ENCODE measurements around the gene IGSF23. TPM values are rescaled to one million over a fixed set of nuclear protein-coding genes. Genes with fewer than 3 reads are reported as not detected.
A peak's percentile ranks its signal among the peaks of the same experiment; 100 is the strongest.
"Not testable (repeated sequence)": the region's sequence is repeated elsewhere in the genome, so short reads cannot be mapped to it uniquely, and the experiment has no call there.

Gene IGSF23
- total RNA-seq, 1 donor, result not detected

DNA sequence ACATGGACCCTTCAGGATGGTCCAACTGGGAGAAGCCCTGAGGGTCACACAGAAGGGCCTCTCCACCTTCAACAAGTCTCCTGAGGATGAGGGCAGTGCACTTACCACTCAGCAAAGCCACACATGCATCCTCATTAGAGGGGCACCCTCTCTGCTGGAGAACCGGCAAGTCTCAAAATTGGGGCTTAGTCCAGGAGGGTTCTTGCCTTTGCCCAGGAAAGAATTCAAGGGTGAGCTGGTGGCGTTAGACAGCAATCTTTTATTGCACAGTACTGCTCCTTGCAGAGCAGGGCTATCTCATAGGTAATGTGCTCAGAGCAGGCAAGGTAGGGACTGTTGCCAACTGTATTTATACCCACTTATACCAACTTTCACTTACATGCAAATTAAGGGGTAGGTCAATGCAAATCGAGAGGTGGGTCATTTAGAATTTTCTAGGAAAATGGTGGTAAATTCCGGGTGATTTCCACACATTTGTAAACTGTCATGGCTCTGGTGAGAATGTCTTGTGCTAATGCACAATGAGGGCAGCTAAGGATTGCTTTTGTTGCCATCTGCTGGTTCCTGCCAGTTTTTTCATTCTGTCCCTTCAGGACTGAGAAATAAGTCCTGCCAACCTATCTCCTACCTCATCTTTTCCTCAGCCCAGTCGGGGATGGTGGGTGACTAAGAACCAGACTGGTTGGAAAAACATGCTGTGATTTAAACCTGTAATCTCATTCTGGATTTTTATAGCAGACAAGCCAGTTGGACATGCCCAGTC lies 27.8 kb upstream of the IGSF23 start:
- no peak for DNase-seq (ENCODE audit: low read depth in 2 of 3, low spot score in 2 of 3)

DNA sequence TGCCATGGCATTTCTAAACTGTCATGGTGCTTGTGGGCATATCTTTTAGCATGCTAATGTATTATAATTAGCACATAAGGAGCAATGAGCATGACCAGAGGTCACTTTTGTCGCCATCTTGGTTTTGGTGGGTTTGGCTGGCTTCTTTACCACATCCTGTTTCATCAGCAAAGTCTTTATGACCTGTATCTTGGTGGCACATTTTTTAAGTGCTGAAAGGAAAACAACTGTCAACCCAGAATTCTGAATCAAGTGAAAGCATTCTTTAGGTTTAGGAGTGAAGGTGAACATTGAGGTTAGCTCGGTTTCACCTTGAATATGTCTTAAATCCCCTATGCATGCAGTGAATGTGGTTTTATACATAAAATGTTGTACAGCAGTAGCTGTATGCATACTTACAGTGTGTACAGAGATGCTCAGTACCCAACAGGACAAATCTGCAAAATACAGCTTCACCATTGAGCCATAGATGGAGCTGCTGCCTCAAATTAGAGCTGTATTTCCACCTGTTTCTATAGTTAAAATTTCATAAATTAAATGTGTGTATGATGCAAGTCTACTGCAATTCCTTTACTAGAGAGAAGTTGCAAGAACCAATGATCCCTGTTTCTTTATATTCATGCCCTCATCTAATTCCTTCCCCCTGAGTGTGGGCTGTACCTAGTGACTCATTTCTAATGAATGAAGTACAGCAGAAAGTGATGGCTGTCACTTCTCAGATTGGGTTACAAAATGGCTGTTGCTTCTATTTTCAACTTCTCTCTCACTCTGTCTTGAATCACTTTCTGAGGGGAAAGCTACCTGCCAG lies 25.2 kb upstream of the IGSF23 start:
- peak in 1 of 3 donors; percentile 41 for DNase-seq (ENCODE audit: low read depth in 2 of 3, low spot score in 2 of 3)

DNA sequence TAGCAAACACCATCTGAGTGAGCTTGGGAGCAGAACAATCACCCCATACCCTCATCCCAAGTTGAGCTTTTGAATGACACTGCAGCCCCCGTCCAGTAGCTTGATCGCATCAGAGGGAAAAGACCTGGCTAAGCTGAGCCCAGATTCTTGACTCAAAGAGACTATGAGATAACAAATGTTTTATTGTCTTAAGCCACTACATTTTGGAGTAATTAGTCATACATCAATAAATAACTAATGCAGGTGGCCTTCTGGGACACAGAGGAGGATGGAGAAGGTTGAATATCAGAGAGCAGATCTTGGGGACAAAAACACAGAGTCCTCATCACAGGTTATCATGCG lies 24.6 kb upstream of the IGSF23 start:
- DNase-seq (ENCODE audit: low read depth in 2 of 3, low spot score in 2 of 3), result no peak

DNA sequence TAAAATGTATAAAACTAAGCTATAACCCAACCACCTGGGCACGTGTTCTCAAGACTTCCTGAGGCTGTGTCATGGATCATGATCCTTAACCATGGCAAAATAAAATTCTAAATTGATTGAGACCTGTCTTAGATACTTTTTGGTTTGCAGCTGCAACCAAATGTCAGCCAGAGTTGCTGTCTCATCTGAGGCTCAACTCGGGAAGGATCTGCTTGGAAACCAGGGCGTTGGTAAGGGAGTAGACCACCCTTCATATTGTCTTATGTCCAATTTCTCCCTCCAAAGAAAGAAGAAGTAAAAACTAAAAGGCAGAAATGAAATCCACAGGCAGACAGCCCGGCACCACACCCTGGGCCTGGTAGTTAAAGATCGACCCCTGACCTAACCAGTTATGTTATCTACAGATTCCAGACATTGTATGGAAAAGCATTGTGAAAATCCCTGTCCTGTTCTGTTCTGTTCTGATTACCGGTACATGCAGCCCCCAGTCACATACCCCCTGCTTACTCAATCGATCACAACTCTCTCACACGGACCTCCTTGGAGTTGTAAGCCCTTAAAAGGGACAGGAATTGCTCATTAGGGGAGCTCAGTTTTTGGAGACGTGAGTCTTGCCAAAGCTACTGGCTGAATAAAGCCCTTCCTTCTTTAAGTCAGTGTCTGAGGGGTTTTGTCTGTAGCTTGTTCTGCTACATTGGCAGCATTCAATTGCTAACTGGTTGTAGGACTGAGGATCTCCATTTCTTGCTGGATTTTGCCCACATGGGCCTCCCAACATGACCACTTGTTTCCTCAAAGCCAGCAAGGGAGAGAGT lies 22.9 kb upstream of the IGSF23 start:
- DNase-seq (ENCODE audit: low read depth in 2 of 3, low spot score in 2 of 3), result no peak

DNA sequence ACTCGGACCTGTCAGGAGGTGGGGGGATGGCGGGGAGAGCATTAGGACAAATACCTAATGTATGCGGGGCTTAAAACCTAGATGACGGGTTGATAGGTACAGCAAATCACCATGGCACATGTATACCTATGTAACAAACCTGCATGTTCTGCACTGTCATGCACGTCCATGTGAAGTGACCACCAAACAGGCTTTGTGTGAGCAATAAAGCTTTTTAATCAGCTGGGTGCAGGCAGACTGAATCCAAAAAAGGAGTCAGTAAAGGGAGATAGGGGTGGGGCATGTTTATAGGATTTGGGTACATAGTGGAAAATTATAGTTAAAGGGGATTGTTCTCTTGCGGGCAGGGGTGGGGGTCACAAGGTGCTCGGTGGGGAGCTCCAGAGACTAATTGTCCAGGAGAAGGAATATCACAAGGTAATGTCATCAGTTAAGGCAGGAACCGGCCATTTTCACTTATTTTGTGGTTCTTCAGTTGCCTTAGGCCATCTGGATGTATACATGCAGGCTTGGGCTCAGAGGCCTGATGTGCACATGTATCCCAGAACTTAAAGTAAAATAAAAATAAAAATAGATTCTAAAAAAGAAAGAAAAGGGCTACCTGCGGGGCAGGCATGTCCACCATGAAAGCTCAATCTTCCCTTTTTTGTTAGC lies 21.9 kb upstream of the IGSF23 start:
- DNase-seq (ENCODE audit: low read depth in 2 of 3, low spot score in 2 of 3), result not testable (repeated sequence)

DNA sequence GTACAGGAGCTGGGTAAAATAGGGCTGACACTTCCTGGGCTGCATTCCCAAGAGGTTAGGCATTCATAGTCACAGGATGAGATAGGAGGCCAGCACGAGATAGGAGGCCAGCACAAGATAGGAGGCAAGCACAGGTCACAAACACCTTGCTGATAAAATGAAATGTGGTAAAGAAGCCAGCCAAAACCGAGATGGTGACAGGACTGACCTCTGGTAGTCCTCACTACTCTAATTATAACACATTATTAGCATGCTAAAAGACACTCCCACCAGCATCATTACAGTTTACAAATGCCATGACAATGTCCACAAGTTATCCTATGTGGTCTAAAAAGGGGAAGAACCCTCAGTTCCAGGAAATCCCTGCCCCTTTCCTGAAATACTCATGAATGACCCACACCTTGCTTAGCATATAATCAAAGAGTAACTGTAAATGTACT lies 20.9 kb upstream of the IGSF23 start:
- DNase-seq (ENCODE audit: low read depth in 2 of 3, low spot score in 2 of 3), result no peak

DNA sequence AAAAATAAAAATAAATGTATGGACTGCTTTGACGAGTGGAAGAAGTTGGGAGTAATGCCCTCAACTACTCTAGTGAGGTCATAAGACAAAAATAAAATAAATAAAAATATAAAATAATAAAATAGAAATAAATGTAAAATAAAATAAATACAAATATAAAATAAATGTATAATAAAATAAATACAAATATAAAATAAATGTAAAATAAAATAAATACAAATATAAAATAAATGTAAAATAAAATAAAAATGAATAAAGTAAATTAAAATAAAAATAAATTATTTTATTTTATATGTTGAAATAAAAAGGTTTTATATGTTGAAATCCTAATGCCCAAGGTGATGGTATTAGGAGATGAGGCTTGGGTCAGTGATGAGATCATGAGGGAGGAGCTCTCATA lies 20.1 kb upstream of the IGSF23 start:
- DNase-seq (ENCODE audit: low read depth in 2 of 3, low spot score in 2 of 3), result no peak

DNA sequence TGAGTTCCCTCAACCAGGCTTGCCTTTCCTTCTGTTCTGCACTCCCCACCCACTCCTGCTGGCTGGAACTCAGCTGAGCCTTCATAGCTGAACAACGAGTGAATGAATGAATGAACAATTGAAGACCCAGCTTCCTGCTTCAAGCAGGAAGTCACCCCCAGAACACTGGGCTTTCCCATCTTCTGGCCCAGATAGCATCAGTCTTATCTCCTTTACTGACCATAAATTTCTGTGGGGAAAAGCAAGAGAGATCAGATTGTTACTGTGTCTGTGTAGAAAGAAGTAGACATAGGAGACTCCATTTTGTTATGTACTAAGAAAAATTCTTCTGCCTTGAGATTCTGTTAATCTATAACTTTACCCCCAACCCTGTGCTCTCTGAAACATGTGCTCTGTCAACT lies 19.5 kb upstream of the IGSF23 start:
- not testable (repeated sequence) for DNase-seq (ENCODE audit: low read depth in 2 of 3, low spot score in 2 of 3)

DNA sequence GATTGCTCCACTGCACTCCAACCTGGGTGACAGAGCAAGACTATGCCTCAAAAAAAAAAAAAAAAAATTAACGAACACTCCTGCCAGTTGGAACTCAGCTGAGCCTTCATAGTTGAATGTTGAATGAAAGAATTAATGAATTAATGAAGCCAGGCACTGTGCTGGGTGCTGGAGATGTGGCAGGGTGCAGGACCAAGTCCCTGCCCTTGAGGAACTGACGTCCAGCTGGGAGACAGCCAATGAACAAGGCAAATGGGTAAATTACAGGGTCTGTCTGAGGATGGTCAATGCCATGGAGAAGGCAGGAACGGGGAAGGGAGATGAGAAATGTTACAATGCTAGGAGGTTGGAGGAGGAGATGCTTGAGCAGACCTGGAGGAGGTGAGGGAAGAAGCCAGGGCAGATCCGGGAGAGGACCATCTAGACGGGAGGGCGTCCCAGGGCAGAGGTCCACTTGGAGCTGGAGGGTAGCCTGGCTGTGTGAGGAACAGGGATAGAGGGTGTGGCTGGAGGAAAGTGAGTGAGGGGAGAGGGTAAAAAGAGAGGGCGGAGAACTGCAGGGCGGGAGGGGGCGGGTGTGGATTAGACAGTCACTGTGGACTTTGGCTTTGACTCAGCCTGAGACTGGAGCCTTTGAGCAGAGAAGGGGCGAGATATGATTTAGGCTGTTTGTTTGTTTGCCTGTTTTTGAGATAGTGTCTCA lies 16.8 kb upstream of the IGSF23 start:
- DNase-seq (ENCODE audit: low read depth in 2 of 3, low spot score in 2 of 3), result no peak

DNA sequence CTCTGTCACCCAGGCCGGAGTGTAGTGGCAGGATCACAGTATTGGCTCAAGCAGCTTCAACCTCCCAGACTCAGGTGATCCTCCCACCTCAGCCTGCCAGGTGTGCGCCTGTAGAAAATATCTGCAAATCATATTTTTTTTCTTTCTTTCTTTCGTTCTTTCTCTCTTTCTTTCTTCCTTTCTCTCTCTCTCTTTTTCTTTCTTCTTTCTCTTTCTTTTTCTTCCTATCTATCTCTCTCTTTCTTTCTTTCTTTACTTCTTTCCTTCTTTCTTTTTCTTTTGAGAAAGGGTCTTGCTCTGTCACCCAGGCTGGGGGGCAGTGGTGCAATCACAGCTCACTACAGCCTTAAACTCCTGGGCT lies 16.3 kb upstream of the IGSF23 start:
- no peak for DNase-seq (ENCODE audit: low read depth in 2 of 3, low spot score in 2 of 3)

DNA sequence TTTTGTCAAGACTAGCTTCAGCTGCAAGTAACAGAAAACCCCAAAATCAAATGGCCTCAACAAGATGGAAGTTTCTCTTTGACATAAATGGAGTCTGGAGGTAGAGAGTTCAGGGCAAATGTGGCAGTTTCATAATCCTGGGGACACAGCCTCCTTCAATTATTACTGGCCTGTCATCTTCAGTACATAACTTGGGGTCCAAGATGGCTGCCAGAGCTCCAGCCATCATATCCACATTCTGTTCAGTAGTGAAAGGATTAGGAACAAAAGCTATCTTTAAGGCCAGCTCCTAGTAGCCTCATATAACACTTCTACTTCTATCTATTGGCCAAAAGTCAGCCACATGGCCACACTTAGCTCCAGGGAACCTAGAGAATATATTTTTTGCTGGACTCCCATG lies 15.0 kb upstream of the IGSF23 start:
- DNase-seq (ENCODE audit: low read depth in 2 of 3, low spot score in 2 of 3), result no peak

DNA sequence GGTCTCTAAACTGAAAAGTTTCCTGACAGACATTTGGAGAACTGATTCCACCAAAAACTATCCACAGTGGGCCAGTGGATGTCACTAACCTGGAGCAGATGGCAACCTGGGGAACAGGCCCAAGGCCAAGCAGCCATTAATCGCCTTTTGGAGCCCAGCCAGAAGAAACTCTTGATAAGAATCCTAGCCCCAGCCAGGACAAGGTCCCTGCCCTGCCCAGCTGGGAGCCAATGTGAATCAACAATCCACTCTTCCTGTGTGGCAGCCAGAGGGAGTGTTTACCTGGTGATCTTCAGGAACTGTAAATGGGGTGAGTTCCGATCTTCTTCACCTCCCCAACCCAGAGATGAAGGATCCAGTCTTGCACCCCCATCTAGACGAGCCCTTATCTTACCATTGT lies 14.5 kb upstream of the IGSF23 start:
- no peak for DNase-seq (ENCODE audit: low read depth in 2 of 3, low spot score in 2 of 3)

DNA sequence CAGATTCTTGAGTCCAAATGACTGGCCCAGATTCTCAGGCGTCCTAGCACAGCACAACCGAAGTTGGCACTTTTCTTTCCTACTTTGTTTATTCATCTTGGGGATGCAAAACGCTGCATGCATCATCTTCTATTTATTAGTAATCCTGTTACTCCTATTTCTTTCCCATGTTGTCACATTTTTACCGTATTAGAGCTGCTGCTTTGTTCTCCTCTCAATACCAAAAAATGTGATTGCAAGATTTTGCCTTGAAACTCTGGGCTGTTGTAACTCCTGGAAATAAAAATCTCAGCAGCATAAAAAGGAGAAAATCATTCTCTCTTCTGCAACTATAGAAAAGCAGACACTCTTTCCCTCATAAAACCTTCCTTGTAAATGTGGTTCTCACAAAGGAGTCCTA lies 12.9 kb upstream of the IGSF23 start:
- DNase-seq (ENCODE audit: low read depth in 2 of 3, low spot score in 2 of 3), result no peak

DNA sequence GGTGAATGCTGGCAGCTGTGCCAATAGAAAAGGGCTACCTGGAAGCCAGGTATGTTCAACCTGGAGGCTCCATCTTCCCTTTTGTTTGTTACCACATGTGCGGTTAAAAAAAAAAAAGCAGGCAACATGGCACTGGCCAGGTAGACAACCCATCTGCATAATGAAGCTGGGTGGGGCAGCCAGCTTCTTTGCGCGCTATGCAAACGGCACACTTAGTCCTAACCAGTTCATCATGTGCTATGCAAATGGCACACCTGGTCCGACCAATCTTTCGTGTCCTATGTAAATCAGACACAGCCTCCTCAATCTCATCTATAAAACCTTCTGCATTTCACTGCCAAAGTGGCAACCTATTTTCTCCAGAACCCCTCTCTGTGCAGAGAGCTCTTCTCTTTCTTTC lies 11.3 kb upstream of the IGSF23 start:
- no peak for DNase-seq (ENCODE audit: low read depth in 2 of 3, low spot score in 2 of 3)

DNA sequence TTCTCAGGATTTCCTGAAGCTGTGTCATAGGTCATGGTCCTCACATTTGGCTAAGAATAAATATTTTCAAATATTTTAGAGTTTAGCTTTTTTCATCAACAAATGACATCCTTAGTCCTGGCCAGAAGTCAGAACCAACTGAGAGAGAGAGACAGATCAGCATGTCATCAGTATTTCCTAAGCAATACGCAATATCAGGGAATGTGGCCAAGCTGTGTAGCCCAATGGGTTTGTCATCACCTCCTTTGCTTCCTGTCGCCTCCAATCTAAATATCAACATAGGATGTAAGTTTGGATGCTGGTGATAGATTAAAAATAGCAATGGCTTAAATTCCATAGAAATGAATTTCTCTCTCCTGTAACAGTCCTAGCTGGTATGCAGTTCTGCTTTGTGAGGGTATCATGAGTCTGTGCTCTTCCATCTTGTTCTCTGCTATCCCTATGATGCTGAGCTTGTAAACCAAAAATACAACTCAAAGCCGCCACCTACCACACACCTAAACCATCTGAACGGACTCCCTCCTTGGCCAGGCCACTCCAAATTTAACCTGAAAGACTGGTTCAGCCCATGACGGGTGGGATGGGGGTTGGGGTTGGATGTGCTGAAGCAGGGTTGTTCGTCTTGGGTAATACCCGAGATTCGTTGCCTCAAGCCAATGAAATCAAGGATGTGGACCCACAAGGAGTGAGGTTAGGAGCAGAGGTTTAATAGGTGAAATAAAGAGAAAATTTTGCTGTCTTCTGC lies 10.0 kb upstream of the IGSF23 start:
- DNase-seq (ENCODE audit: low read depth in 2 of 3, low spot score in 2 of 3), result no peak

DNA sequence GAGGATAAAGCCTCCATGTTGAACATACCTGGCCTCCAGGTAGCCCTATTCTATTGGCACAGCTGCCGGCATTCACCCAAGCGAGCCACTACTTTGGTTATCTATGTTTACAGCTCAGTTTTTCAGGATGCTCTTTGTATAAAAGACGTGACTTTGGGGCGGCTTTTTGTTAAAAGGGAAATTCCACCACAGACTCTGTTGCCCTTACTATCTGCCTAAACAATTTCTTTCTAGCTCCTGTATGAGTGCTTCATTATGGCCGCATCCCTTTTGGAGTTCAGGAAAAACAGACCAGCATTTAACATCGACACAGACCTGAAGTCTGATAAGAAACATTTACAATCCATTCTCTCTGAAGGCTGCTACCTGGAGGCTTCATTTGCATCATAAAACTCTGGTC lies 9.1 kb upstream of the IGSF23 start:
- no peak for DNase-seq (ENCODE audit: low read depth in 2 of 3, low spot score in 2 of 3)

DNA sequence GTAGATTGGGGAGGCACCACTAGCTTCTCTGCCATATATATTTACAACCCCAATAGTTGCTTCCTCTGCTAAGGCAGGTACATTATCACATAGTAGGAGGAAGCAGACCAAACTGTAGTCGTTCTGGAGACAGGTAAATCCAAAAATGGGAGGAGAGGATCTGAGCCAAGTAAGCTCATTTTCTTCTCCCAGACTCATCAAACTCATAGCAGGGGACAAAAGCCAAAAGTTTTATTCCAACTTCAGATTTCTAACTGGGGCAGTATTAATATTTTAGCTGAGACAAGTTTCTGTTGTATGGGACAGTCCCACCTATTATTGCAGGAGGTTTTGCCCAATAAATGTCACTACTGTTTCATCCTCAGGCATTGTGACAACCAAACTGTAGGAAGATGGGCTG lies 7.8 kb upstream of the IGSF23 start:
- no peak for DNase-seq (ENCODE audit: low read depth in 2 of 3, low spot score in 2 of 3)

DNA sequence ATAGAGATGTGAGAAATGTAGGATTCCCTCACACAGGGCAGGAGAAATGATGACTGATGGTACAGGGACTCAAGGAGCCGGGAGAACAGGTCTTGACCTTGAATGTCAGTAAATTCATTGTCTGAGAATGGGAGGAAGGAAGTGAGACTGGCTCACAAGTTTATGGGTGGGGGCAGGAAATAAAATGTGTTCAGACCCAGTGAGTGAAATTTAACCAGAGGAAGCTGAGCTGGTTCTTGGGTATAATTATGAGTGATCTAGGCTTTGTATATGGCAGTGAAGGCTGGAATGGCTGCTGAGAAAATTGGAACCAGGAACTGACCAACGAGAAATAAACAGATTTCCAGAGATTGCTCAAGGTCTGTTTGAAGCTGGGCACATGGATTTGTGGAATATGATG lies 6.3 kb upstream of the IGSF23 start:
- DNase-seq (ENCODE audit: low read depth in 2 of 3, low spot score in 2 of 3), result peak in 1 of 3 donors; percentile 25

DNA sequence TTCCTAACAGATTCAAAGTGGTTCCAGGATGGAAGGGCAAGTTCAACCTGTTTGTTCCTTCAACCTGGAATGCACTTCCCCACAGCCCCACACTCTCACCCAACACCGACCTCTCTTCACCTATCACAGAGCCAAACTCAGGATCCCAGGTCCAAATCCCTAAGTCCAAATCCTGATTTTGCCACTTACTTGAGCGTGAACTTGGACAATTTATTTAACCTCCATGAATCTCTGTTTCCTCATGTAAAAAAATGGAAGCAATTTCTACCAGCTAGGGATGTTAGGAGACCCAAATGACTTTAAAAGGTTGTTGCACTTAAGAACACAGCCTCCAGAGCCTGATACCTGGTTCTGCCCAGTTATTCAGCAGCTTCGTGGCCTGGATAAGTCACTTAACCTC lies 5.4 kb upstream of the IGSF23 start:
- no peak for DNase-seq (ENCODE audit: low read depth in 2 of 3, low spot score in 2 of 3)

DNA sequence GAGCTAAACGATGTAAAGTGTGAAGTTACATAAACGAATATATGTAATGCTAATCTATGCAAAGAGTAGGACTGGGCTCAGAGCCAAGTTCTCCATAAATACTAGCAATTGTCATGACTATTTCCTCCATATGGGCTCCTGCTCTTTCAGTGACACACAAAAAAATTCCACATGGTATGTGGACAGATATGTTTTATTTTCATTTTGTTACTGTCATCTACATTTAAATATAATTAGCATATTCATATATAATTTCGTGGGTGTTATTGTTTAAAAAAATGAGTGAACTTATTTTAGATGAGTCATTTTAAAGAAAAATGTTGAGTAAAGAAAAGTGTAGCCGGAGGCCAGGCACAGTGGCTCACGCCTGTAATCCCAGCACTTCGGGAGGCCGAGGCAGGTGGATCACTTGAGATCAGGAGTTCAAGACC lies 5.0 kb upstream of the IGSF23 start:
- peak in 1 of 3 donors; percentile 29 for DNase-seq (ENCODE audit: low read depth in 2 of 3, low spot score in 2 of 3)

All from hematopoietic multipotent progenitor cell (in vitro differentiated cells).